Measurements from ENCODE around the gene SAMD11. TPM values are rescaled to one million over a fixed set of nuclear protein-coding genes. Genes with fewer than 3 reads are reported as not detected.

SAMD11 gene
- total RNA-seq, 4 donors from 2014 or later = 2.2 to 26.9 (median 3.0) TPM; not detected in 1

- Histone ChIP-seq H3K27me3 (peaks cover 96% of the 10 kb centered on the region), H3K9me3 (no peaks in the 10 kb centered on the region), H3K36me3 (no peaks in the 10 kb centered on the region), H3K27ac (no peak overlapping the region), H3K4me1 (peaks cover 0 to 29% (median 12%) of the 10 kb centered on the region in 4 donors), H3K4me3 (no peak overlapping the region)
- TF ChIP-seq CTCF (IDR thresholded peaks at IDR 0.05) = no peak
- no peak for TF ChIP-seq POLR2A (IDR thresholded peaks at IDR 0.05)
- no peak for TF ChIP-seq POLR2AphosphoS5 (IDR thresholded peaks at IDR 0.05)
- no peak for TF ChIP-seq EP300 (IDR thresholded peaks at IDR 0.05; ENCODE audit: low read depth)
- no peak for DNase-seq
- intact Hi-C loops (cut with DNase I; ENCODE audit: low total_unique reads) (loop anchor here (5.0 kb wide), 1 partner anchor 53 kb away; the partner anchor contains the start of gene PLEKHN1), in situ Hi-C loops (cut with MboI; ENCODE audit: low pct_ligation_motif_present in 1 of 4, low pct_unique_long_range_greater_than_20kb in 1 of 4, low sequenced_read_pairs in 3 of 4) (no loop called here)
- WGBS, 2 donors (ENCODE audit: low coverage in 1 of 2) = 55 to 73% methylated on average over 9 to 19 of the region's 21 CpGs
These were observed 9.4 kb upstream of the SAMD11 start for GRCh38 chr1:914131-914890.

DNA sequence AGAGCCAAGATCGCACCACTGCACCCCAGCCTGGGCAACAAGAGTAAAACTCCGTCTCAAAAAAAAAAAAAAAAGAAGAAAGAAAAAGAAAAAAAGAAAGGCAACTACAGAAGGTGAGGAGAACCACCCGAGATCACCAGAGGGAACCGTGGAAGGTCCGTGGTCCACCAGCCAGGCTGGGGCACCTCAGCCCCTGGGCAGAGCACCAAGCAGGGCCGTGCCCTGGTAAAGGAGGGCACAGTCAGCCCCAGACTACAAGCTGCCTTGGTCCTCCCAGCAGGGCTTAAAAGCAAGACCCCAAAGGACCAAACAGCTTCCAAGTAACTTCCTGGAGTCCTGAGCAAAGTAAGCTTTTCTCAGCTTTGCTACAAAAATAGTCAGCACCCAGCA, 8.8 kb upstream of the SAMD11 start:
- no peak overlapping the region for H3K27ac ChIP-seq
- peaks cover 99% of the 10 kb centered on the region for H3K27me3 ChIP-seq
- no peak for DNase-seq
- H3K4me3 ChIP-seq = no peak overlapping the region
- intact Hi-C loops (cut with DNase I; ENCODE audit: low total_unique reads) (loop anchor here (5.0 kb wide), 1 partner anchor 52 kb away; the partner anchor contains the start of gene PLEKHN1), in situ Hi-C loops (cut with MboI; ENCODE audit: low pct_ligation_motif_present in 1 of 4, low pct_unique_long_range_greater_than_20kb in 1 of 4, low sequenced_read_pairs in 3 of 4) (no loop called here)
- peaks cover 0 to 26% (median 10%) of the 10 kb centered on the region in 4 donors for H3K4me1 ChIP-seq
- H3K36me3 ChIP-seq = no peaks in the 10 kb centered on the region
- WGBS, 2 donors (ENCODE audit: low coverage in 1 of 2) = 48 to 65% methylated on average over 6 of the region's 6 CpGs
- TF ChIP-seq POLR2AphosphoS5 (IDR thresholded peaks at IDR 0.05) (no peak), POLR2A (IDR thresholded peaks at IDR 0.05) (no peak), EP300 (IDR thresholded peaks at IDR 0.05; ENCODE audit: low read depth) (no peak), CTCF (IDR thresholded peaks at IDR 0.05) (no peak)
- no peaks in the 10 kb centered on the region for H3K9me3 ChIP-seq

DNA sequence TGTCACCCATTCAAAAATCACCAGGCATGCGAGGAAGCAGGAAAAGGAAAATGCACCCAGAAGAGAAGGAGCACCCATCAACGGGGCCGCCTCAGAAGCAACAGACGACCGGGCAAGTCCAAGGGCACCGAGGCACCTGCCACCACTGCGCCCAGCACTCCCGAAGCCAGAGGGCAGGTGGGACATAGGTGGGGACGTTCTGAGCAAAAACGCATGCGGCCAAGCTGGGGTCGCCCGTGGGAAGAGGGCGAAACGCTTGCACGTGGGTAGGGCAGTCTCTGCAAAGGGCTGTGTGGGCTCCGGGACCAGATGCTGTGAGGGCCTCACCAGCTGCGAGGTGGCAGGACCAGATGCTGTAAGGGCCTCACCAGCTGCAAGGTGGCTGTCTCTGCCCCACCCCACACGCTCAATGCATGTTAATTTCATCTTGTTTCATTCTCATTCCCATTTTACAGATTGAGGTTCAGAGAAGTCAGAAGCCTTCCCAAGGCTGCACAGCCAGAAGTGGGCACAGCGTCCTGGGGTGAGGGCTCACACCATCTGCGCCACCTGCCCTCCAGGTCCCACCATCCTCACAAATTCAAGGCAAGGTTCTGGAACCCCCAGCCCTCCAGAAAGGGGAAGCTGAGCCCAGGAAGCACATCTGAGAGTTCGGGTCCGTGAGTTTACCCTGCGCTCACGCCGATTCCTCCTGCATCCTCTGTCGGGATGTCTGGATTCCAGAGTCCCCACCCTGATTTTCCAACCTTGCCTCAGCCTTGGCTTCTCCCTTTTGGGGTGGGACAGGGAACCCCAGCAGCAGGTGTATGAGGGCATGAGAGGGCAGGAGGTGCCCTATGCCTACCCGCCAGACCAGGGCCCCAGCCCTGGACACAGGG, 8.2 kb upstream of the SAMD11 start:
- H3K4me1 ChIP-seq = peaks cover 3 to 25% (median 10%) of the 10 kb centered on the region in 4 donors
- intact Hi-C loops (cut with DNase I; ENCODE audit: low total_unique reads) = no loop called here
- H3K27ac ChIP-seq = no peak overlapping the region
- no peak overlapping the region for H3K4me3 ChIP-seq
- H3K36me3 ChIP-seq = no peaks in the 10 kb centered on the region
- no peak for DNase-seq
- in situ Hi-C loops (cut with MboI; ENCODE audit: low pct_ligation_motif_present in 1 of 4, low pct_unique_long_range_greater_than_20kb in 1 of 4, low sequenced_read_pairs in 3 of 4) = no loop called here
- WGBS, 2 donors (ENCODE audit: low coverage in 1 of 2) = 58% methylated on average over 28 of the region's 28 CpGs; no CpG with 5 or more reads in 1 of the 2 donors
- no peak for TF ChIP-seq EP300 (IDR thresholded peaks at IDR 0.05; ENCODE audit: low read depth)
- TF ChIP-seq POLR2A (IDR thresholded peaks at IDR 0.05) = no peak
- TF ChIP-seq CTCF (IDR thresholded peaks at IDR 0.05) = no peak
- TF ChIP-seq POLR2AphosphoS5 (IDR thresholded peaks at IDR 0.05) = no peak
- H3K9me3 ChIP-seq = no peaks in the 10 kb centered on the region
- H3K27me3 ChIP-seq = peaks cover 99% of the 10 kb centered on the region

All from transverse colon (tissue), 4 donors.